ENCODE results near the gene IGF1R.

Gene IGF1R

DNA sequence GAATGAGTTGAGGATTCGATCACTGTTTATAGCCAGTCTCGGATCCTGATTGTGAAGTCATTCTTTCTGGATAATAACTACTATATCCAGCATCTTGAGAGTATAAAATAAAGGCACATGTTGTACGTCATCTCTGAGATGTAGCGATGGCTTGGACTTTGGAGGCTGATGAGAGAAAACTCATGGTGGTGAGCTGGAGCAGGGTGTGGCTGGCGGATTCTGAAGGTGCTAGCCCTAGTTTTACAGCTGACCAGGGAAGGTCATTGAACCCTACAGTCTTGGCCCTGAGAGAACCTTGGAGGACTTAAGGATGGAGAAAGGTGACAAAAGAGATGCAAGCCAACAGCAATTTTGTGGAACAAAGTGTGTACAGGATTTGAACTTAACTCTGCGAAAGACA lies 153.8 kb downstream of the IGF1R start:
- DNase-seq: no peak

DNA sequence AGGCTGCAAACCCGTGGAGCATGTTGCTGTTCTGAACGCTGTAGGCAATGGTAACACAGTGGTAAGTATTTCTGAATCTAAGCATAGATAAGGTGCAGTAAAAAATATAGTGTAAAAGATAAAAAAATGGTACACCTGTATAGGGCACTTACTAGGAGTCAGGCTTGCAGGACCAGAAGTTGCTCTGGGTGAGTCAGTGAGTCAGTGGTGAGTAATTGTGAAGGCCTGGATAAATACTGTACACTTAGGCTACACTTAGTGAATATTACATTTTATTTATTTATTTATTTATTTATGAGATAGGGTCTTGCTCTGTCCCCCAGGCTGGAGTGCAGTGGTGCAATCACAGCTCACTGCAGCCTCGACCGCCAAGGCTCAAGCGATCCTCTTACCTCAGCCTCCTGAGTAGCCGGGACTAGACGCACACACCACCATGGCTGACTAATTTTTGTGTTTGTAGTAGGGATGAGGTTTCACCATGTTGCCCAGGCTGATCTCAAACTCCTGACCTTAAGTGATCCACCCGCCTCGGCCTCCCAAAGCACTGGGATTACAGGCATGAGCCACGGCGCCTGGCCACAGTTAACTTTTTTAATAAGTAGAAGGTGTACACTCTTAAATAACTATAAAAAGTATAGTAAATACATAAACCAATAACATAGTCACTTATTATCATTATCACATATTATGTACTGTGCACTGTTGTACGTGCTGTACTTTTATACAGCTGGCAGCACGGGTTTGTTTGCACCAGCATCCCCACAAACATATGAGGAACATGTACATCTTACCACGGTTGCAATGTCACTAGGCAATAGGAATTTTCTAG lies 155.1 kb downstream of the IGF1R start:
- no peak for DNase-seq

DNA sequence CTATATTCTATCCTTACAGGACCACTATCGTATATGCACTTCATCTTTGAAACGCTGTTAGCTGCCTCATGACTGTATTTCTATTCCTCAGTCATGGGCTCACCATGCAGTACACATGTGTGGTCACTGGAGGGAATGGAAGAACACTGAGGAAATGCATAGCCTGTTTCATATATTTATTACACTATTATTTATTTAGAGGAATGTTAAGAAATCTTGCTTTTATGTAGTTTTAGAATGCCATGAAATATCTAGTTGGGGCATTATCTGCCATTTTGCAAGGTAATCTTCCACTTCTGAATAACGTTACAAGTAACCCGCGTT lies 155.7 kb downstream of the IGF1R start:
- no peak for DNase-seq

- no peak for DNase-seq
Observed at GRCh38 chr15:98805434-98806274, 157.3 kb downstream of the IGF1R start.

GRCh38 chr15:98806275-98806895 lies 158.0 kb downstream of the IGF1R start:
- DNase-seq: no peak

- no peak for DNase-seq
Observed at GRCh38 chr15:98807262-98807661, 158.9 kb downstream of the IGF1R start.

GRCh38 chr15:98809273-98809672 lies 160.9 kb downstream of the IGF1R start:
- DNase-seq: no peak

DNA sequence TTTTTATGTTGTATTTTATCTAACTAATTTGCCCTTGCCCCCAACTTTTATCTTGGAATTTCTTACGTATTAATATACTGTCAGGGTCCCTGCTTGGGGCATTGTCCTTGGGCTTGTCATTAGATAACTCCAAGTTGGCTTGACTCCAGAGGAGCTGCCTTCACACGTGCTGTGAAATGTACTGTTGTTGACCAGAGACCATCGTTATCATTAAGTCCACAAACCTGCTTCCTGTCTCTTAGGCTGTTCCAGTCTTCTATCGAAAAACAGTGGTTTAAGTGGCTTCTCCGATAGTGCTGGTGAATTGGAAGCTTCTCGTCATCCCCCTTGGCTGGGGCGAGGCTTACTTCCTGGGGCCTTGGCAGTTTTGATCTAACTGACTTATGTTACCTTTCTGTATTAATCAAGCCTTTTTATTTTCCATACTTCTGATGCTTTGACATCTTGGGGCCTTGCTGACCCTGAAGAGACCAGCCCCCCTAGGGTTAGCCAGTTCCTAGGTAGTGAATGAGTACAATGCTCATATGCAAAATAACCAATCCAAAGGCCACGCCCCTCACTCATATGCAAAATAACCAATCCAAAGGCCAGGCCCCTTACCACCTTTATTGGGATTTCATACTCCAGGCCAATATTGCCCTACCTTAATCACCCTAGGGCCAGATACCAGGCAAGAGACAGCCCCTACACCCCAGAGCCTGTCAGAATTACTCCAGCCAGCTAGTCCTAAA lies 164.5 kb downstream of the IGF1R start:
- no peak for DNase-seq

GRCh38 chr15:98813951-98814350 lies 165.6 kb downstream of the IGF1R start:
- no peak for DNase-seq

GRCh38 chr15:98815207-98815606 lies 166.9 kb downstream of the IGF1R start:
- no peak for DNase-seq

GRCh38 chr15:98817745-98818144 lies 169.4 kb downstream of the IGF1R start:
- DNase-seq: no peak

GRCh38 chr15:98823012-98823458 lies 174.7 kb downstream of the IGF1R start:
- DNase-seq: no peak

GRCh38 chr15:98823616-98824015 lies 175.3 kb downstream of the IGF1R start:
- no peak for DNase-seq

DNA sequence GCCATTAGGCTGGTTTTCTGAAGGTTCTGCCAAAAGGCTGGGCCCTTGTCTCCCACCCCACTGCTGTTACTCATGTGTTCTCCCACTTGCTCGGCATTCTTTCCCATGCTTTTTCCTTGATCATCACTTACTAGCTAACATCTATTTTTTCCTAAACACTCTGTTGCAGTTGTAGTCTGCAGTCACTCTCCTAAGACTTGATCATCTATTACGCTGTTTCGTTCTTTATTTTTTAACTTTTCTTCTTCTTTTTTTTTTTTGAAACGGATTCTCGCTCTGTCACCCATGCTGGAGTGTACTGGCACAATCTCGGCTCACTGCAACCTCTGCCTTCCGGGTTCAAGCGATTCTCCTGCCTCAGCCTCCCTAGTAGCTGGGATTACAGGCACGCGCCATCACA lies 176.3 kb downstream of the IGF1R start:
- no peak for DNase-seq

- no peak for DNase-seq
Observed at GRCh38 chr15:98826658-98827057, 178.3 kb downstream of the IGF1R start.

DNA sequence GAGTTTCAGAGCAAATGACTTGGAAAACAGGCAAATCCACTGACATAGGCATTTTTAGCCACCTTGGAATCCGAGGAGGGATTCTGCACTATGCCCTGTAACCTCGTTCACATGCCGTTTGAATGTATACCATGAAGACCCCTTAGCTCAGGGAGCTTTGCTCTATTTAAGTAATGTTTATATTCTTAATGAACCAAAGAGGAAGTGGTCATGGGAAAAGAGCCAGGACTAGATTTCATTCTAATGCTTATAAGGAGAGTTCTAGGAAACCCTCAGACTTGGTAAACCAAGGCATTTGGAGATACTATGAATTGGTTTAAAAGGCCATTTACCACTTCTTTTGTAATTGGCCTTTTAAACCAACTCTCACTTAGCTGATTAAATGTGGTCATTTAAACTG lies 178.9 kb downstream of the IGF1R start:
- DNase-seq: no peak

- DNase-seq: no peak
Observed at GRCh38 chr15:98830034-98830634, 181.8 kb downstream of the IGF1R start.

DNA sequence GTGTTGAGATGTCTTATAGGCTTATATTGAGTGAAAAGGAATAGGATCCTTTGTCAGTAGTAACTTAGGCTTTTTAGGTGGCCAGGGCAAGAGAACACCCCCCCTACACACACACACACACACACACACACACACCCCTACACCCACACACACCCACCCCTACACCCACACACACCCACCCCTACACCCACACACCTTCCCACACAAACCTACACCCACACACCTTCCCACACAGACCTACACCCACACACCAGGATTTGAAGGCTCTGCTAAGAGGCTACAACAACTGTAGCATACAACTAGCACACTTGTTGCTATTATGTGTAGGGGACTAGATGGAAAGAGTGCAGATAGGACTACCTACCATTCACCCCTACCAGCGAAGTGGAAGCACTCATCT lies 186.6 kb downstream of the IGF1R start:
- no peak for DNase-seq

DNA sequence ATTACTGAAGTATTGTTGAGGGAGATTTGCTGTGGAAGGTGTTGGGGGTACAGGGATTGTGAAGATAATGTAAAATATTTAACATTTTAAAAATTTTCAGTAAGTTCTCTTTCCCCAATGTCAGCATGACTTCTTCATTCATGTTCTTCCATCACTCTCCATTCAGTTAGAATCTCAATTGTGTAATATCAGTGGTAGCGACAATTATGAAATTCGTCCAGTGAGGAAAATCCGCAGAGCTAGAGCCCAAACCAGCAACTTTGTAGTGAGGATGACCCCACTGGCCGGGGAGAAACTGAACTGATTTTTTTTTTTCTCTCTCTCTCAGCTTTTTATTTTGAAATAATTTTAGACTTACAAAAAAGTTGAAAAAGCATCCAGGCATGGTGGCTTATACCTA lies 187.5 kb downstream of the IGF1R start:
- no peak for DNase-seq

GRCh38 chr15:98838387-98839259 lies 190.3 kb downstream of the IGF1R start:
- no peak for DNase-seq

DNA sequence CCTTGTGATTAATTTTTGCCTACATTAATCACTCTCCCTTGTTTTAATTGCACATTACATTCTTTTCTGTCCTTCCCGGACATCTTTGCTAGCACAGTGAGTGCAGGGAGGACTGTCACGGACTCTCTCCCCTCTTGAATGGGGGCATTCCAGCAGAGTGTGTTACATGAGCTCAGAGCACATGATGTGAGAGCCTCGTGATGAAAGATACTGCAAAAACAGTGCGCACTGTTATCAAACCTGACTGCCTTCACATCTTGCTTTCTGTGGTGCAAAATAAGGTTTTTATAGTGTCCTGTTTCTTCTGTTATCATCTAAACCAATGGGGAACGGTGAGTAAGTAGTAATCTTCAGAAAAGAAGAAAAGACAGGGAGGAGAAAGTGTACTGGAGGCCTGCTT lies 191.7 kb downstream of the IGF1R start:
- DNase-seq: no peak

Data from NCI-H1694 treated with DMSO at 0.1 percent for 48 hours (cell line).